GM18870 (cell line): ENCODE data around the gene PPT2.
"Not testable (repeated sequence)": the region's sequence is repeated elsewhere in the genome, so short reads cannot be mapped to it uniquely, and the experiment has no call there.

Source experiments
- ATAC-seq: cut with Tn5 transposase; IDR thresholded peaks from one replicate; pipeline ENCODE4 v1.9.1; 2021; ENCODE audit warnings: moderate library complexity; ENCODE audit not compliant: unreplicated experiment

Gene PPT2

GRCh38 chr6:32203426-32204267, 49.7 kb downstream of the PPT2 start:
- no peak for ATAC-seq

- no peak for ATAC-seq
These were observed 50.4 kb downstream of the PPT2 start for GRCh38 chr6:32204268-32204715.

- ATAC-seq = no peak
These were observed 55.1 kb downstream of the PPT2 start for GRCh38 chr6:32208996-32209395.

- no peak for ATAC-seq
These were observed 56.3 kb downstream of the PPT2 start for GRCh38 chr6:32210191-32210601.

- ATAC-seq = not testable (repeated sequence)
These were observed 57.5 kb downstream of the PPT2 start for GRCh38 chr6:32211432-32211831.

GRCh38 chr6:32212076-32212760, 58.3 kb downstream of the PPT2 start:
- ATAC-seq = no peak
